AG04450 (cell line): Measurements from ENCODE around the gene ST6GAL1. TPM values are rescaled to one million over a fixed set of nuclear protein-coding genes. Genes with fewer than 3 reads are reported as not detected.

Experiments
- CTCF ChIA-PET: fragments of 300-600, 350-600 bp; formaldehyde crosslinking; extraction: SDS; loops from one replicate; lab custom pipeline; 2022; ENCODE audit warnings: antibody characterized with exemption, inconsistent platforms; lab: Charles Lee
- POLR2A ChIA-PET: fragments of 350-600 bp; formaldehyde crosslinking; extraction: SDS; loops from one replicate; lab custom pipeline; 2021; ENCODE audit warnings: antibody characterized with exemption, inconsistent platforms; lab: Yijun Ruan, JAX
- DNase-seq: peaks from one replicate; pipeline ENCODE4 v3.0.0-alpha.2; 2011; ENCODE audit warnings: low read depth, low spot score
- H3K27ac ChIP-seq: one replicate; pipeline ENCODE4 v1.5.1; 2012; ENCODE audit warnings: low read depth, low read length, control low read depth
- H3K27me3 ChIP-seq: one replicate; pipeline ENCODE4 v1.6.0; 2012; ENCODE audit warnings: low read length; ENCODE audit not compliant: control insufficient read depth, insufficient read depth
- H3K4me3 ChIP-seq: 2 replicates; pipeline ENCODE4 v1.5.1; 2011; ENCODE audit warnings: mild to moderate bottlenecking, low read depth, low read length, control low read depth
- H3K9me3 ChIP-seq: 2 replicates; pipeline ENCODE4 v1.5.1; 2012; ENCODE audit warnings: low read length; ENCODE audit not compliant: control insufficient read depth, insufficient read depth
- polyA plus RNA-seq: library from polyadenylated mRNA; depleted of rRNA; stranded (reverse); fragments of >200 nt; gene quantifications from 2 replicates; pipeline ENCODE4 v1.2.3, GENCODE V29; 2011
- TF ChIP-seq, protein P1 (sequence below): IDR thresholded peaks from 2 replicates; pipeline ENCODE4 v1.5.1; 2011; ENCODE audit warnings: low read depth, low read length, control low read depth, inconsistent platforms

The ST6GAL1 gene
- polyA plus RNA-seq, 1 experiment: 11.8 TPM

DNA sequence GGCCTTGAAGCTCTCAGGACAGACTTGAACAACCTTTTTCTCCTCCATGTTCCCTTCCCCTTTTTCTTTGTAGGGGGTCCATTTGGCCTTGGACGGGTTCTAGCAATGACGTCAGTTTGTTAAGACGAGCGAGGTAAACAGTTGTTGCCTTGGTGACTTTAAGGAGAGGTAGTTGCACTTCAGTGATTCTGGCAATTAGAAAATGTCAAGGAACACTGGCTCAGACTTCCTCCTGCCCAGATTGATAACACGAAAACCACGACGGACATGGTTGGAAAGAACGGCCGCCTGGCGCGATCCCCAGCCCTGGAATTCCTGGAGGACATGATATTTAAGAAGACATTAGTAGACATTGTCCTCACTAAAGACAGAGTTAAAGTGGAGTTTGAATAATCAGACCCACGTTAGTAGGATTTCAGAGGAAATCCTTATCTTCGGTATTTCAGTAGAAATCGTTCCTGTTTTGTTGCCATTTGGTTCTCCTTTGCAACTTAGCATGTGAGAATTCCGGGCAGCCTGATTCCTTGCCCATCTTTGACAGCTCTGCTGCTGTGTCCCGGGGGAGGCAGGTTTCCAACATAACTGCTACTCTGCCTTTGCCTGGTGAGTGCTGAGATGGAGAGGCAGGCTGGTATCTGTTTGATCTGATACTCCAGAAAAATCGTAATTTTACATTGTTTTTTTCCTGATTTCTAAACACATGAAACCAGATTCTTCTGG lies 87.3 kb downstream of the ST6GAL1 start:
- Histone ChIP-seq H3K27ac (no peak overlapping the region), H3K9me3 (no peaks in the 10 kb centered on the region), H3K4me3 (no peak overlapping the region), H3K27me3 (no peaks in the 10 kb centered on the region)
- CTCF ChIA-PET: no interaction called here
- POLR2A ChIA-PET: no interaction called here
- DNase-seq: no peak
- TF ChIP-seq, protein P1, sequence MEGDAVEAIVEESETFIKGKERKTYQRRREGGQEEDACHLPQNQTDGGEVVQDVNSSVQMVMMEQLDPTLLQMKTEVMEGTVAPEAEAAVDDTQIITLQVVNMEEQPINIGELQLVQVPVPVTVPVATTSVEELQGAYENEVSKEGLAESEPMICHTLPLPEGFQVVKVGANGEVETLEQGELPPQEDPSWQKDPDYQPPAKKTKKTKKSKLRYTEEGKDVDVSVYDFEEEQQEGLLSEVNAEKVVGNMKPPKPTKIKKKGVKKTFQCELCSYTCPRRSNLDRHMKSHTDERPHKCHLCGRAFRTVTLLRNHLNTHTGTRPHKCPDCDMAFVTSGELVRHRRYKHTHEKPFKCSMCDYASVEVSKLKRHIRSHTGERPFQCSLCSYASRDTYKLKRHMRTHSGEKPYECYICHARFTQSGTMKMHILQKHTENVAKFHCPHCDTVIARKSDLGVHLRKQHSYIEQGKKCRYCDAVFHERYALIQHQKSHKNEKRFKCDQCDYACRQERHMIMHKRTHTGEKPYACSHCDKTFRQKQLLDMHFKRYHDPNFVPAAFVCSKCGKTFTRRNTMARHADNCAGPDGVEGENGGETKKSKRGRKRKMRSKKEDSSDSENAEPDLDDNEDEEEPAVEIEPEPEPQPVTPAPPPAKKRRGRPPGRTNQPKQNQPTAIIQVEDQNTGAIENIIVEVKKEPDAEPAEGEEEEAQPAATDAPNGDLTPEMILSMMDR: no peak

GRCh38 chr3:187019542-187020072 lies 89.3 kb downstream of the ST6GAL1 start:
- ChIA-PET CTCF (interaction anchor here (0.7 kb wide), 1 partner anchor 171 kb away, joined by 5 read pairs; no protein-coding TSS in a partner anchor), POLR2A (interaction anchor here (0.6 kb wide), 1 partner anchor 167 kb away, joined by 3 read pairs; no protein-coding TSS in a partner anchor)
- TF ChIP-seq, protein P1: no peak
- no peak for DNase-seq
- no peak overlapping the region for H3K27ac ChIP-seq
- H3K4me3 ChIP-seq: no peak overlapping the region
- no peaks in the 10 kb centered on the region for H3K27me3 ChIP-seq
- no peaks in the 10 kb centered on the region for H3K9me3 ChIP-seq

DNA sequence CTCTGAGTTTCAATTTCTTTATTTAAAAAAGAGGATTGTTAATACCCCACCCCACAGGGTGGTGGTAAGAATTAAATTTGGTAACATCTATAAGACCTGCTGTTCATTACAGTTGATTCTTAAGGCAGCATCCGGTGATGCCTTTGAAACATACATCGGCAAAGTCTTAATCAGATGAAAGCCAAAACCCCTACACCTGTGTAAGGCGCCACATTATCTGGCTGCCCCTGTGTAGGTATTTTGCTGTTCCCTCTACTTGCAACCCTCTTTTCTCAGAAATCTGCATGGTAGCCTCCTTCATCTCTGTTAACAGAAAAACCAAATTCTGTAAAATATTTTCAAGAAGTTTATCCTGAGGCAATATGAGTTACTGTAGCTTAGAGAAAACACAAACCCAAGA lies 90.0 kb downstream of the ST6GAL1 start:
- no peaks in the 10 kb centered on the region for H3K27me3 ChIP-seq
- CTCF ChIA-PET: no interaction called here
- POLR2A ChIA-PET: no interaction called here

DNA sequence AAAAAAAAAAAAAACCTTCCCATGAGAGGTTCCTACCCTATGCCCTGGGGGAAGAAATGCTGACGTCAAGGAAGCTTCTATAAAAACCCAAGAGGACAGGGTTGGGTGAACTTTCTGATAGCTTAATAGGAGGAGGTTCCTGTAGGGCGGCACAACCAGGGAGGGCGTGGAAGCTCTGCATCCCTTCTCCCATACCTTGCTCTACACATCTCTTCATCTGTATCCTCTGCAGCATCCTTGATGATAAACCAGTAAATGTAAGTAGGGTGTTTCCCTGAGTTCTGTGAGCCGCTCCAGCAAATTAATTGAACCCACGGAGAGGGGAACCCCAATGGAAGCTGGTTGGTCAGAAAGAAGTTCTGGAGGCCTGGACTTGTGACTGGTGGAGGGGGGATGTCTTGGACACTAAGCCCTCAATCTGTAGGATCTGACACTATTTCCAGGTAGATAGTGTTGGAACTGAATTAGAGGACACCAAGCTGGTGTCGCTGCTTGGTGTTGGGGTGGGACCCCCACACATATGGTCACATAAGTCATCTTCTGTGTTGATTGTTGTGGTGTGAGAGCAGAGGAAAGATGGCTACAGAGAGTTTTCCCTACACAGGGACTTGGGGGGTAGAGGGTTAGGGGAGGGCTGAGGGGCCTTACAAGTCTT lies 91.5 kb downstream of the ST6GAL1 start:
- CTCF ChIA-PET: no interaction called here
- Histone ChIP-seq H3K9me3 (no peaks in the 10 kb centered on the region), H3K27ac (no peak overlapping the region), H3K27me3 (no peaks in the 10 kb centered on the region), H3K4me3 (no peak overlapping the region)
- POLR2A ChIA-PET: no interaction called here
- TF ChIP-seq, protein P1: no peak
- no peak for DNase-seq

More for the DNA sequence above, 90.0 kb downstream of the ST6GAL1 start:
- Histone ChIP-seq H3K27ac (no peak overlapping the region), H3K4me3 (no peak overlapping the region), H3K9me3 (no peaks in the 10 kb centered on the region)
- no peak for DNase-seq
- TF ChIP-seq, protein P1: no peak
